ENCODE results near the gene ACOT8.

DNA sequence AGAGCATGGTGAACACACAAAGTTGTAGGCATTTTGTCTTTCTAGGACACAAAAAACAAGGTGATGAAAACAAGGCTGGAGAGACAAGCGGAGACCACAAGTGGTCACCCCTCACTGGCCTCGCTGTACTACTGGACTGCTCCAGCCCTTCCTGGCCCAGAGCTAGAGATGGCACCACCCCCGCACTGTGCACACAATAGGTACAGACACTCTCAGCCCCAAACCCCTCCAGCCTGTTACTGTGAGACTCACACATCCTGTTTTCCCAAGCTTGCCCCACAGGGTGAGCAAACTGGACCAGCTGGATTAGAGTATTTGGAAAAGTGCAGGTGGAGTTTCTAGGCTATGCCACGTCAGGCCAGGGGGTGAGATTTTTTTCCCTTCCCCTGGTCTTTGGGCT is 15.4 kb upstream of the ACOT8 start:
- TF ChIP-seq, protein P1, sequence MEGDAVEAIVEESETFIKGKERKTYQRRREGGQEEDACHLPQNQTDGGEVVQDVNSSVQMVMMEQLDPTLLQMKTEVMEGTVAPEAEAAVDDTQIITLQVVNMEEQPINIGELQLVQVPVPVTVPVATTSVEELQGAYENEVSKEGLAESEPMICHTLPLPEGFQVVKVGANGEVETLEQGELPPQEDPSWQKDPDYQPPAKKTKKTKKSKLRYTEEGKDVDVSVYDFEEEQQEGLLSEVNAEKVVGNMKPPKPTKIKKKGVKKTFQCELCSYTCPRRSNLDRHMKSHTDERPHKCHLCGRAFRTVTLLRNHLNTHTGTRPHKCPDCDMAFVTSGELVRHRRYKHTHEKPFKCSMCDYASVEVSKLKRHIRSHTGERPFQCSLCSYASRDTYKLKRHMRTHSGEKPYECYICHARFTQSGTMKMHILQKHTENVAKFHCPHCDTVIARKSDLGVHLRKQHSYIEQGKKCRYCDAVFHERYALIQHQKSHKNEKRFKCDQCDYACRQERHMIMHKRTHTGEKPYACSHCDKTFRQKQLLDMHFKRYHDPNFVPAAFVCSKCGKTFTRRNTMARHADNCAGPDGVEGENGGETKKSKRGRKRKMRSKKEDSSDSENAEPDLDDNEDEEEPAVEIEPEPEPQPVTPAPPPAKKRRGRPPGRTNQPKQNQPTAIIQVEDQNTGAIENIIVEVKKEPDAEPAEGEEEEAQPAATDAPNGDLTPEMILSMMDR (IDR thresholded peaks at IDR 0.05; ENCODE audit: borderline replicate concordance, extremely low read depth, low read length, poor library complexity, severe bottlenecking): no peak
- no peak for TF ChIP-seq EZH2 (IDR thresholded peaks at IDR 0.05; ENCODE audit: borderline replicate concordance, low read depth, low read length, severe bottlenecking)
